Bladder microvascular endothelial cell (primary cell): ENCODE measurements around the gene LCE2D. TPM values are rescaled to one million over a fixed set of nuclear protein-coding genes. Genes with fewer than 3 reads are reported as not detected.

Source experiments
- total RNA-seq: library from RNA; depleted of rRNA; stranded (reverse); fragments of >200 nt; gene quantifications from 2 replicates; pipeline ENCODE4 v1.2.3, GENCODE V29; 2014

The LCE2D gene, protein sequence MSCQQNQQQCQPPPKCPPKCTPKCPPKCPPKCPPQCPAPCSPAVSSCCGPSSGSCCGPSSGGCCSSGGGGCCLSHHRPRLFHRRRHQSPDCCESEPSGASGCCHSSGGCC
- total RNA-seq: not detected in 2 replicates

DNA sequence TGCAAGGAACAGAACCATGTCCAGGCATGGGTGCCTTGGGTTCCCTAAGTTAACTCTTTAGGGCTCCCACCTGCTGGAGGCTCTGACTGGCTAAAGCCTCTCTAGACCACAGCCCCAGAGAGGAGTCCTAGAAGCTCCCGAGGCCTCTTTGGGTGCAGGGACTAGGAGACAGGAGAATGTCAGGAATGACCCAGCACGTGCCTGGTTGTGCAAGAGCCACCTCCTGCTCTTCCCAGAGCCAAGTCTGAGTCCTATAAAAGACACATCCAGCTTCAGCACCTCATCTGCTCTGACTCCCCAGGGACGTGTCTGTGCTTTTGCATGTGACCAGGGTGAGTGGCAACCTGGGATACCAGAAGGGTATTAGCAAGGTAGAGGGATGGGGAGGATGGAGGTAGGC, at the start of gene LCE2D:
TSS of gene LCE2D (plus strand) at position 283 of the 400 bp plus-strand sequence. CDS start 726 bp downstream, outside the sequence.

DNA sequence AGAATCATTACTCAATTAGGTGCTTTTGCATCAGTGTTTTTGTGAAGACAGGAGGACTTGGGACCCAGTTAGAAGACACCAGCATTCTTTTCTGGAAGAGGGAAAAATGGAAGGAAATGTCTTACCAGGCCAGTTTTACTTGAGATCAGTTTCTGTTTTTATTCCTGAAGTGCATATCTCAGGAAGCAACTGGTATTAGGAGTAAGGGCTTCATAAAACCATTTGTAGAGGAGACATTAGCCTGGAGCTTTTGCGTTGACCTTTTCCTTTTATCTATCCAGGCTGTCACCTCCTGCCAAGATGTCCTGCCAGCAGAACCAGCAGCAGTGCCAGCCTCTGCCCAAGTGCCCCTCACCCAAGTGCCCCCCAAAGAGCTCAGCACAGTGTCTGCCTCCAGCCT, 49.7 kb upstream of the LCE2D start, which contains the start of gene LCE3B:
TSS of gene LCE3B (plus strand) at position 301 of the 400 bp plus-strand sequence. CDS start at position 301, 0 bp downstream.

DNA sequence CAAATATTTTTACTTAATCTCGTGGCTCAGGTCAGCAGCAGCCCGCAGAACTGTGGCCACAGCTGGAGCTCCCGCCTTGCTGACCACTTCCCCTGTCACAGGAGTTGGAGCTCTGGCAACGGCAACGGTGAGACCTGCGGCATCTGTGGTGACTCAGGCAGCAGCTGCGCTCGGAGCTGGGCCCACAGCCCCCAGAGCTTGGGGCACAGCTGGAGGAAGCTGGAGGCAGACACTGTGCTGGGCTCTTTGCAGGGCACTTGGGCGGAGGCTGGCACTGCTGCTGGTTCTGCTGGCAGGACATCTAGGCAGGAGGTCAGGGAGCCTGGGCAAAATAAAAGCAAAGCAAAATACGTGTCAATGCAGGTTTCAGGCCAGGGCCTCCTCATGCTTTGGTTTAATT, 40.4 kb upstream of the LCE2D start, which contains the start of gene LCE3A:
TSS of gene LCE3A (minus strand) at position 301 of the 400 bp plus-strand sequence. CDS start at position 301, 0 bp downstream.

DNA sequence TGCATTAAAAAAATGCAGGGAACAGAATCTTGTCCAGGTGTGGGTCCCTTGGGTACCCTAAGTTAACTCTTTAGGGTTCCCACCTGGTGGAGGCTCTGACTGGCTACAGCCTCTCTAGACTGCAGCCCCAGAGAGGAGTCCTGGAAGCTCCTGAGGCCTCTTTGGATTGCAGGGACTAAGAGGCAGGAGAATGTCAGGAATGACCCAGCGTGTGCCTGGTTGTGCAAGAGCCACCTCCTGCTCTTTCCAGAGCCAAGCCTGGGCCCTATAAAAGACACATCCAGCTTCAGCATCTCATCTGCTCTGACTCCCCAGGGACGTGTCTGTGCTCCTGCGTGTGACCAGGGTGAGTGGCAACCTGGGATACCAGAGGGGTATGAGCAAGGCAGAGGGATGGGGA, 11.8 kb downstream of the LCE2D start, which contains the start of gene LCE2C:
TSS of gene LCE2C (plus strand) at position 297 of the 400 bp plus-strand sequence. CDS start 737 bp downstream, outside the sequence.

DNA sequence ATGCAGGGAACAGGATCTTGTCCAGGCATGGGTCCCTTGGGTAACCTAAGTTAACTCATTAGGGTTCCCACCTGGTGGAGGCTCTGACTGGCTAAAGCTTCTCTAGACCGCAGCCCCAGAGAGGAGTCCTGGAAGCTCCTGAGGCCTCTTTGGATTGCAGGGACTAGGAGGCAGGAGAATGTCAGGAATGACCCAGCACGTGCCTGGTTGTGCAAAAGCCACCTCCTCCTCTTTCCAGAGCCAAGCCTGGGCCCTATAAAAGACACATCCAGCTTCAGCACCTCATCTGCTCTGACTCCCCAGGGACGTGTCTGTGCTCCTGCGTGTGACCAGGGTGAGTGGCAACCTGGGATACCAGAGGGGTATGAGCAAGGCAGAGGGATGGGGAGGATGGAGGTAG, 22.6 kb downstream of the LCE2D start, which contains the start of gene LCE2B:
TSS of gene LCE2B (plus strand) at position 301 of the 400 bp plus-strand sequence. CDS start 721 bp downstream, outside the sequence.

DNA sequence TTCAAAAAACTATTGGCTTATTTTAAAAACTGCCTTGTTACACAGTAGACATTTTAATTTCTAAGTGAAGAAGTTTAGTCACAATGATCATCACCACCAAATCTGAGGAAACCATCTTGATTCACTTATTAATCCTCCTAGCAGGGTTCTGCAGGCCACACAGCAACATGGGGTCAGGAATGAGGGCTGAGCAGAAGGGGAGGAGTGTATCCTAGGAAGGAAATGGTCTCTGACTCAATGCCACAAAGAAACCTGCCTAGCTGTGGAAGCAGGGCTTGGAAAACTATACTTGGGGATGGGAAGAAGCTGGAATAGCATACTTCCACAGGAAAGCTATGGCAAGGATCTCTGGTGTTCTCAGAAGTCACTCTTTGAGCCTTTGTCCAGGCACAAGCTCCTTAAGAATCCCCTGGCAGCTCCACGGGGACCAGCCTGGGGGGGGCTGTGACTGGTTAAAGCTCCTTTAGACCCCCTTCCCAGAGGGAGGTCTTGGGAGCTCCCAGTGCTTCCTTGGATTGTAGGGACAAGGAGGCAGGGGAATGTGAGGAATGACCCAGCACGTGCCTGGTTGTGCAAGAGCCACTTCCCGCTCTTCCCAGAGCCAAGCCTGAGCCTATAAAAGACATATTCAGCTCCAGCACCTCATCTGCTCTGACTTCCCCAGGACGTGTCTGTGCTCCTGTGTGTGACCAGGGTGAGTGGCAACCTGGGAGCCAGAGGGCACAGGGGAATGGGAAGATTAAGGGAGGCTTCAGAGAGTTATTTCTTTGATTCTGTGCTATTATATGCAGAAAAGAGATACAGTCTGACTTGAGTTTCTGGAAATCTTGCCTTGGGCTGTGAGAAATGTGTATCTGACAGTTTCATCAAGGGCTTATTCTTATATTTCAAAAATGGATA, 34.8 kb downstream of the LCE2D start, which contains the start of gene LCE2A:
TSS of gene LCE2A (plus strand) at position 645 of the 900 bp plus-strand sequence. CDS start 557 bp downstream, outside the sequence.

DNA sequence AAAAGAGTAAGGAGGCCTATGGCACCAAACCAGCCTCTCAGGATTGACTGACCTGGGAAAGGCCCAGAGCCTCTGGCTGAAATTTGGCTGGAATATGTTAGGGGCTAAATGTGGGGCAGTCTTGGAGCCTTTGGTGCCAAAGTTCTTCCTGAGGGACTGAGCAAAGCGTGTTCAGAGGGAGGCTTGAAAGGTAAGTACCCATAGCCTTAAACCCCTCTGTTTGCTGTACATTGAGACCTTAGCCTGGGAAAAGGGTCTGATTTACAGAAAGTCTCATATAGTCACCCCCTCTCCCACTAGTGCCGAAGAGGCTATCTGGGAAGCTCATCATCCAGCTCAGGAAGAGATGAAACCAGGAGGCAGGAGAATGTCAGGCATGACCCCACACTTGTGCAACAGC, 44.7 kb downstream of the LCE2D start, which contains the start of gene LCE4A:
TSS of gene LCE4A (plus strand) at position 301 of the 400 bp plus-strand sequence. CDS start 916 bp downstream, outside the sequence.

Other genes starting within 250 kb of the LCE2D start
- not detected in 2 replicates for gene CRNN, start 249.1 kb upstream of the LCE2D start, total RNA-seq
- not detected in 2 replicates for gene LCE5A, start 152.6 kb upstream of the LCE2D start, total RNA-seq
- not detected in 2 replicates for gene CRCT1, start 148.9 kb upstream of the LCE2D start, total RNA-seq
- not detected in 2 replicates for gene LCE3E, start 96.6 kb upstream of the LCE2D start, total RNA-seq
- gene LCE3D, start 82.9 kb upstream of the LCE2D start, total RNA-seq: not detected in 2 replicates
- gene LCE3C, start 63.1 kb upstream of the LCE2D start, total RNA-seq: not detected in 2 replicates
- gene LCE3B, start 49.6 kb upstream of the LCE2D start, total RNA-seq: not detected in 2 replicates
- gene LCE3A, start 40.3 kb upstream of the LCE2D start, total RNA-seq: not detected in 2 replicates
- gene LCE2C, start 11.9 kb downstream of the LCE2D start, total RNA-seq: not detected in 2 replicates
- gene LCE2B, start 22.7 kb downstream of the LCE2D start, total RNA-seq: not detected in 2 replicates
- not detected in 2 replicates for gene LCE2A, start 35.0 kb downstream of the LCE2D start, total RNA-seq
- gene LCE4A, start 44.8 kb downstream of the LCE2D start, total RNA-seq: not detected in 2 replicates
- gene KPRP, start 94.6 kb downstream of the LCE2D start, total RNA-seq: not detected in 2 replicates
- gene LCE1F, start 111.8 kb downstream of the LCE2D start, total RNA-seq: not detected in 2 replicates
- gene LCE1E, start 122.9 kb downstream of the LCE2D start, total RNA-seq: not detected in 2 replicates
- not detected in 2 replicates for gene LCE1D, start 133.3 kb downstream of the LCE2D start, total RNA-seq
- gene LCE1C, start 143.3 kb downstream of the LCE2D start, total RNA-seq: not detected in 2 replicates
- not detected in 2 replicates for gene LCE1B, start 148.6 kb downstream of the LCE2D start, total RNA-seq
- gene LCE1A, start 164.1 kb downstream of the LCE2D start, total RNA-seq: not detected in 2 replicates
- not detected in 2 replicates for gene LCE6A, start 179.5 kb downstream of the LCE2D start, total RNA-seq
- gene LCE7A, start 196.6 kb downstream of the LCE2D start, total RNA-seq: not detected in 2 replicates
- gene SMCP, start 214.9 kb downstream of the LCE2D start, total RNA-seq: not detected in 2 replicates
- not detected in 2 replicates for gene IVL, start 245.2 kb downstream of the LCE2D start, total RNA-seq